Measurements from ENCODE around the gene TEX2.
A peak's percentile ranks its signal among the peaks of the same experiment; 100 is the strongest.
"Not testable (repeated sequence)": the region's sequence is repeated elsewhere in the genome, so short reads cannot be mapped to it uniquely, and the experiment has no call there.

TEX2 gene

GRCh38 chr17:64146418-64147109, 116.5 kb downstream of the TEX2 start:
- DNase-seq (ENCODE audit: low read depth in 1 of 2, low spot score in 1 of 2): peak in 1 of 2 donors; percentile 30

GRCh38 chr17:64145751-64146417, 117.2 kb downstream of the TEX2 start:
- DNase-seq (ENCODE audit: low read depth in 1 of 2, low spot score in 1 of 2): peak; percentile 88 to 91

GRCh38 chr17:64145375-64145750, 117.7 kb downstream of the TEX2 start:
- DNase-seq (ENCODE audit: low read depth in 1 of 2, low spot score in 1 of 2): no peak

DNA sequence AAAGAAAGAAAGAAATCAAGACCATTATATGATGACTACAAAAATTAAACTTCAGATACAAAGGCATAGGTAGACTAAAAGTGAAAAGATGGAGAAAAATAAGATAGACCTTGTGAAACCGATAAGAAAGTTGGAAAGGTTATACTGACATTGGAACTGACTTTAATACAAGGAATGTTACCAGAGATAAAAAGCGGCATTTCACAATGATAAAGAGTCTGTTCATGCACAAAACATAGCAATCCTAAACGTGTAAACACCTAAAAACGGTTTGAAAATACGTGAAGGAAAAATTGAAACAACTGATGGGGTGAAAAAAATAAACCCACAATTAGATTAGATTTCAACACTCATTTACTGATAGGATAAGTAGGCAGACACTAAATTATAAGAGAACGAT, 123.5 kb downstream of the TEX2 start:
- DNase-seq (ENCODE audit: low read depth in 1 of 2, low spot score in 1 of 2): no peak

DNA sequence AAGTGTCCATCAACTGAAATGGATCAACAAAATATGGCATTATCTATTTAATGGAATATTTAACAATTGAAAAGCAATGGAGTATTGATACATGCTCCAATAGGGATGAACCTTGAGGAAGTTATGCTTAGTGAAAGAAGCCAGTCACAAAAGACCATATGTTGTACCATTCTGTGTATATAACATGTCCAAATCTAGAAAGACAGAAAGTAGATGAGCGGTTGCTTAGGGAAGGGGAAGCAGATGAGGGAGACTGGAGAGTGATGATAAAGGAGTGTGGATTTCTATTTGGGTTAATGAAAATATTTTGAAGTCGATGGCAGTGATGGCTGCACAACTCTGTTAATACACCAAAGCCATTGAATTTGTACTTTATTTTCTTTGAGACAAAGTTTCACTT, 124.6 kb downstream of the TEX2 start:
- no peak for DNase-seq (ENCODE audit: low read depth in 1 of 2, low spot score in 1 of 2)

GRCh38 chr17:64135000-64135399, 128.1 kb downstream of the TEX2 start:
- no peak for DNase-seq (ENCODE audit: low read depth in 1 of 2, low spot score in 1 of 2)

DNA sequence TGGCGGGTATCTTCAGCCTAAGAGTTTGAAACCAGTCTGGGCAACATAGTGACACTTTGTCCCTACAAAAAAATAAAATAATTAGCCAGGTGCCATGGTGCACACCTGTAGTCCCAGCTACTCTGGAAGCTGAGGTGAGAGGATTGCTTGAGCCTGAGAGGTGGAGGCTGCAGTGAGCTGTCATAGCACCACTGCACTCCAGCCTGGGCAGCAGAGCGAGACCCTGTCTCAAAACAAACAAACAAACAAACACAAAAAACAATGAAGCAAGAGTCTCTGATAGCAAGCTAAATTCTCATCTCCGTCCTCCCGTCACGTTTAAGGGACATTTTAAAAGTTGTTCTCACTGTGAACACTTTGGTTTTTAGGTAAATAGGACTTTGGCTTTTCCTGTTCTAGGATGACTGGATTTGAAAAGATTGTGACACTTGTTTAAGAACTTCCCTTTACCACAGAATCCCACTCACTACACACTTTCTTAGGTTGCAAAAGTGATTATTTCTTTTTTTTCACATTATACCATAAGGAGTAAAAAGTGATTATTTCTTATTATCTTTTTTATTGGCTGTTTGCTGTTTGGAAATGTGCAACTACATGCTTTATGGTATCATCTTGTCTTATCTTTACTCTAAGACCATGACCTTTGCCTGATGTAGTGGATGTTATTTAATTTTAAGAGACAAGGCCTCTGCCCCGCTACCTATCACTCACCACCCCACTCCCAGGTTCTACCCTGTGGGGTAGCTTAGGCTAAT, 128.7 kb downstream of the TEX2 start:
- no peak for DNase-seq (ENCODE audit: low read depth in 1 of 2, low spot score in 1 of 2)

DNA sequence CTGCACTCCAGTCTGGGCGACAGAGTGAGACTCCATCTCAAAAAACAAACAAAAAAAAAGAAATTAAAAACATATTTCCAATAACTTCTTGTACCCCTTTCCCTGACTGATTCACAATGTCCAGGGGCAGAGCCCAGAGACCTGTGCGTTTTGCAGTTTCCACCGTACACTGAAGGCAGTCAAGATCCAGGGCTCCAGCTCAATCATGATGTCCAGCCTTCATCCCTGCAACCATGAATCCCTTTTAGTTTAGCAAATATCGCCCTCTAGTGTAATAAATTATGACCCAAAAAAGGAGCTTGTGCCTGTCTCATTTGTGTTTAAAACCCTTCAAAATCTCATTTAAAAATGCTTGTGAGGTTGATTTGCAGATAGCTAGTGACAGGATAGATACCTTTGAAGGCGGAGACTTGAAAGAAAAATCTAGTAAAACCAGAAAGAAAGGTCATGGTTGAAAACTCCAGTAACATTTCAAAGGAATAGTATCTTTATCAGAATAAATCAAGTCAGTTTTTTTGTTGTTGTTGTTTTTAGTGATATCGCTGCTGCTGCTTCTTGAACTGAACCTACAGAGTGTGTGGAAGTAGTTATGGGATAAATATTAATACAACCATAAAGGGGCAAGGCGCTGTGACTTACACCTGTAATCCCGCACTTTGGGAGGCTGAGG, 129.4 kb downstream of the TEX2 start:
- no peak for DNase-seq (ENCODE audit: low read depth in 1 of 2, low spot score in 1 of 2)

GRCh38 chr17:64131606-64132270, 131.3 kb downstream of the TEX2 start:
- no peak for DNase-seq (ENCODE audit: low read depth in 1 of 2, low spot score in 1 of 2)

- DNase-seq (ENCODE audit: low read depth in 1 of 2, low spot score in 1 of 2): peak in 1 of 2 donors; percentile 47
Measured at GRCh38 chr17:64130559-64131001, 132.5 kb downstream of the TEX2 start.

DNA sequence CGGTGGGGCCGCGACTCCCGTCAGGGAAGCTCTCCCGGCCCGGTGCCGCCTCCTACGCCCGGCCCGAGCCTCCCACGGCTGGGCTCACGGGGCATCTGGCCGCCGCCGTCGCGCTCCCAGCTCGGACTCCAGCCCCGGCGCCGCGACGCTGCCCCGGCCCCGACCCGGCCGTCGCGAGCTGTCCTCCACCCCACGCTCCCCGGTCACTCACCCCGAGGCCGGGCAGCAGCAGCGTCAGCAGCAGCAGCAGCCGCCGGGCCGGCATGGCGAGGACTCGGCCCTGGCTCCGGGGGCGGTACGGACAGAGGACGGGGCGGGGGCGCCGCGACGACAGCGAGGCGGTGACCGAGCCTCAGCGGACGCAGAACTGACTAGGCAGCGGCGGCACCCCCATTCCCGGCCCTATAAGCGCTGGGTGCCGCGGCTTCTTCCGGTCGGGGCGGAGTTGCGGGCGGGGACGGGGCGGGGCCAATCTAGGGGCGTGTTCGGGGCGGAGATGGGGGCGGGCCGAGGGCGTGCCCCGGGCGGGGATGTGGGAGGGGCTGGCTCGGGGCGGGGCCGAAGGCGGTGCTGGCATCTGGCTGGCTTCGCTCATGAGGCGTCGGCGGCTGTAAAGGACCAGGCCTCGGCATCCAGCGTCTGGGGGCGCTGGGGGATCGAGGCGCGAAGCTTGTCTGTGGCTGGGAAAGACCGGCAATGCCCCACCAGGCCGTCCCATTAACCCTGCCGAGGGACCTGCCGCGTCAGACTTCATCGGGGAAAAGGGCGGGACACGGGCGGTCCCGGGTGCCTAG, 133.1 kb downstream of the TEX2 start, which contains the start of gene ERN1:
Gene ERN1, minus strand, starts transcription at position 380 of the 794 bp plus-strand sequence. Its CDS starts 115 bp downstream, at position 265.
- DNase-seq (ENCODE audit: low read depth in 1 of 2, low spot score in 1 of 2): peak; percentile 88 to 89

DNA sequence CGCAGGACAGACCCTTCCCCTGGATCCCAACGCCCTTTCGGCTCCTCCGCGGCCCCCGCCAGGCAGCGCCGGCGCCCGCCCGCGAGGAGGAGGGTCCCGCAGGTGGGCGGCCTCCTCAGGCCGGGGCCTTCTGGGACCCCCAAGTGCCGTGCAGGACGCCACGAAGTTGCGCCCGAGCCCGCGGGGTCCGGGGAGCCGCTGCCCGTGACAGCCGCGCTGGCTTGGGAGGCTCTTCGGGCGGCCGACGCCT, 133.6 kb downstream of the TEX2 start:
- no peak for DNase-seq (ENCODE audit: low read depth in 1 of 2, low spot score in 1 of 2)

- DNase-seq (ENCODE audit: low read depth in 1 of 2, low spot score in 1 of 2): no peak
Measured at GRCh38 chr17:64128787-64129514, 134.1 kb downstream of the TEX2 start.

DNA sequence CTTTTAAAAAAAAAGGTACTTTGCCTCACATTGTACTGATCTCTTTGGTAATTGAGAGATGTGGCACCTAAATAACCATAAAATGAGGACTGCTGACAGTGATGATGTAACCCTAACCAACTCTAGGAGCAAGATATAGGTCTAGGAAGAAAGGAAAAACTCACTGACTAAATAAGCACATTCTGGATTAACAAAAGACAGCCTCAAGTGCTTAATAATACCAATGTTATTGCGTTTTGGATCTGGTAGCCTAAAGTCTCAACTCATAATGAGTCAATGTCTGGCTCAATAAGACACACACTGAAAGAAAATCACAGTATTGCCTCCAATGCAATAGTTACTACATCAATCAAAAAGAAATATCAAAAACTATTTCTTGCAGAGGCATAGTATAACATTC, 136.1 kb downstream of the TEX2 start:
- DNase-seq (ENCODE audit: low read depth in 1 of 2, low spot score in 1 of 2): no peak

GRCh38 chr17:64125937-64126336, 137.1 kb downstream of the TEX2 start:
- no peak for DNase-seq (ENCODE audit: low read depth in 1 of 2, low spot score in 1 of 2)

- DNase-seq (ENCODE audit: low read depth in 1 of 2, low spot score in 1 of 2): no peak
Measured at GRCh38 chr17:64124609-64125008, 138.5 kb downstream of the TEX2 start.

DNA sequence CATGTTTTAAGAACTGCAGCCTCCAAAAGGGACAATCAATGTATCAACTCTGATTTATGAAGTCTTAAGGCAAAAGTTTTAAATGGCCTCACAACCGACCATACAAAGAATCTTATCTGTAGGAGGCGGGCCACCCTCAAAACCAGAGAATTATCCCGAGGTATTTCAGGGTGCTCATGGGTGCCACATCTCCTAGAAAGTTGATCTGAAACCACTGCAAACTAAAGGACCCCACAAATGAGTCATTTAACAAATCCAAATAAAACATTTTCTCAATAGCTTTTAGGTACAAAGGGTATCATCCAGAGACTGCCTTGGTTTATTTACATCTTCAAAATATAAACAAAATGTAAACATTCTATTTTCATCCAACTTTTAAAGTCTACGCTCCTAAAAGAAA, 139.9 kb downstream of the TEX2 start:
- DNase-seq (ENCODE audit: low read depth in 1 of 2, low spot score in 1 of 2): no peak

- DNase-seq (ENCODE audit: low read depth in 1 of 2, low spot score in 1 of 2): not testable (repeated sequence)
Measured at GRCh38 chr17:64120972-64121786, 141.9 kb downstream of the TEX2 start.
